Panc1 (cell line): ENCODE measurements around the gene SPATS2L. TPM values are rescaled to one million over a fixed set of nuclear protein-coding genes. Genes with fewer than 3 reads are reported as not detected.

Experiments
- ATAC-seq: fragments of 200-7000 bp; cut with Tn5 transposase; 2 replicates; pipeline ENCODE4 v1.9.1; 2020; ENCODE audit warnings: mild to moderate bottlenecking, moderate library complexity
- BruUV-seq: library from RNA; stranded (reverse); fragments of 400-500 nt; replicated peaks from 2 replicates; lab custom pipeline; 2021; lab: Mats Ljungman, UMichigan
- CTCF ChIA-PET: fragments of 300-600 bp; sonication (Branson Sonifier 250); formaldehyde crosslinking; loops from one replicate; lab custom pipeline; 2022; ENCODE audit warnings: antibody characterized with exemption; lab: Charles Lee
- POLR2A ChIA-PET: fragments of 300-600 bp; sonication (Branson Sonifier 250); formaldehyde crosslinking; loops from one replicate; lab custom pipeline; 2022; ENCODE audit warnings: antibody characterized with exemption; lab: Charles Lee
- DNase-seq: peaks from one replicate; pipeline ENCODE4 v3.0.0-alpha.2; 2010; ENCODE audit warnings: low read depth, low spot score
- H3K27ac ChIP-seq: 2 replicates; pipeline ENCODE4 v1.5.1; 2011; ENCODE audit warnings: mild to moderate bottlenecking, low read length, inconsistent platforms
- H3K27me3 ChIP-seq: fragments of 200-500 bp; sonication (Bioruptor generic); 2 replicates; pipeline ENCODE4 v1.6.0; 2014; ENCODE audit warnings: low read length, inconsistent platforms; ENCODE audit not compliant: control insufficient read depth, insufficient read depth
- H3K36me3 ChIP-seq: fragments of 200-500 bp; sonication (Bioruptor generic); 2 replicates; pipeline ENCODE4 v1.5.1; 2014; ENCODE audit warnings: inconsistent platforms, mild to moderate bottlenecking, low read length, moderate library complexity; ENCODE audit not compliant: control insufficient read depth, insufficient read depth
- H3K4me1 ChIP-seq: 2 replicates; pipeline ENCODE4 v1.5.1; 2011; ENCODE audit warnings: inconsistent platforms, mild to moderate bottlenecking, low read length, moderate library complexity; ENCODE audit not compliant: control insufficient read depth, insufficient read depth
- H3K4me3 ChIP-seq, 2 experiments: 2 replicates each; pipeline ENCODE4 v1.5.1; 2011 to 2012; ENCODE audit warnings: low read depth in 2 of 2, low read length in 2 of 2, mild to moderate bottlenecking in 2 of 2, inconsistent platforms in 1 of 2, moderate library complexity in 1 of 2
- H3K9me3 ChIP-seq: fragments of 200-500 bp; sonication (Bioruptor generic); 2 replicates; pipeline ENCODE4 v1.5.1; 2014; ENCODE audit warnings: low read depth, mild to moderate bottlenecking, inconsistent platforms, low read length, moderate library complexity; ENCODE audit not compliant: control insufficient read depth, insufficient read depth
- CTCF ChIP-seq: fragments of 450-650 bp; IDR thresholded peaks from 2 replicates; pipeline ENCODE4 v1.5.1; 2017; ENCODE audit warnings: mild to moderate bottlenecking
- POLR2AphosphoS5 ChIP-seq: IDR thresholded peaks from 2 replicates; pipeline ENCODE4 v1.6.1; 2012; ENCODE audit warnings: mild to moderate bottlenecking, low read depth, low read length, moderate library complexity
- REST ChIP-seq, 2 experiments: IDR thresholded peaks; 2 replicates each; pipeline ENCODE4 v1.6.1; 2011 to 2012; ENCODE audit warnings: low read depth in 2 of 2, control low read depth in 1 of 2, low read length in 1 of 2, mild to moderate bottlenecking in 1 of 2, moderate library complexity in 1 of 2; ENCODE audit not compliant: insufficient read depth in 1 of 2
- SIN3A ChIP-seq: IDR thresholded peaks from 2 replicates; pipeline ENCODE4 v1.6.1; 2012; ENCODE audit warnings: low read depth, mild to moderate bottlenecking, low read length, moderate library complexity, borderline replicate concordance; ENCODE audit not compliant: insufficient read depth
- TCF7L2 ChIP-seq: IDR thresholded peaks from 2 replicates; pipeline ENCODE4 v1.6.1; 2011; ENCODE audit warnings: mild to moderate bottlenecking, low read depth, low read length, inconsistent platforms
- in situ Hi-C: cut with HindIII; loops from 2 replicates; pipeline ENCODE4 v1.10.0; 2016; ENCODE audit warnings: low sequenced_read_pairs, low pct_unique_long_range_greater_than_20kb
- intact Hi-C: fragments of 100-400 bp; cut with micrococcal nuclease; formaldehyde crosslinking; loops from one replicate; pipeline ENCODE4 v1.10.0; 2022; ENCODE audit not compliant: unreplicated experiment
- total RNA-seq: library from RNA; stranded (reverse); gene quantifications from one replicate; pipeline ENCODE4 v1.2.1, GENCODE V29; 2021; ENCODE audit not compliant: unreplicated experiment

Gene SPATS2L
- total RNA-seq, 1 experiment from 2014 or later, result 282 TPM

DNA sequence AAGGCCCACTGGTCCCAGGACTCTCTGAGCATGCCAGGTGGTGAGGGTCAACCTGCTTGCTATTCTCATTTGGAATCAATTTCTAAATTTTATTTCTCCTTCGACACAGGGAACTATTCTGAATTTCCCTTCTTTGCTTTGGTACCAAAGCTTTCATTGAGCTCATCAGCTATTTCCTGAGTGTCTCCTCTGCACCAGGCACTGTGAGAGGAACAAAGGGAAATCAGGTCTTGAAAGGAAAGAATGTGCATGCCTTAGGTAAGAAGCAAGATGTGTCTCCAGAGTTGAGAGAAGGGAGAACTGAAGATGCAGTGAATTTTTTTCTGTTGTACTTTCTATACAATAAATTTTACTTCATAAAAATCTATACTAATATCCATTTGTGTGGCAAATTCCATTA is 17.9 kb downstream of the SPATS2L start:
- Histone ChIP-seq H3K9me3 (no peaks in the 10 kb centered on the region), H3K27ac (peak overlapping the region; percentile 19; the same call in 1 of the 2 replicates), H3K27me3 (no peaks in the 10 kb centered on the region), H3K4me3 (no peak overlapping the region), H3K36me3 (no peaks in the 10 kb centered on the region; the same call in 1 of the 2 replicates), H3K4me1 (peaks cover 62% of the 10 kb centered on the region)
- POLR2A ChIA-PET, result no interaction called here
- CTCF ChIA-PET, result no interaction called here
- ATAC-seq (no peak), DNase-seq (no peak)
- no TSS peak for BruUV-seq
- TF ChIP-seq POLR2AphosphoS5, result no peak
- in situ Hi-C loops, result no loop called here
- intact Hi-C loops, result no loop called here

DNA sequence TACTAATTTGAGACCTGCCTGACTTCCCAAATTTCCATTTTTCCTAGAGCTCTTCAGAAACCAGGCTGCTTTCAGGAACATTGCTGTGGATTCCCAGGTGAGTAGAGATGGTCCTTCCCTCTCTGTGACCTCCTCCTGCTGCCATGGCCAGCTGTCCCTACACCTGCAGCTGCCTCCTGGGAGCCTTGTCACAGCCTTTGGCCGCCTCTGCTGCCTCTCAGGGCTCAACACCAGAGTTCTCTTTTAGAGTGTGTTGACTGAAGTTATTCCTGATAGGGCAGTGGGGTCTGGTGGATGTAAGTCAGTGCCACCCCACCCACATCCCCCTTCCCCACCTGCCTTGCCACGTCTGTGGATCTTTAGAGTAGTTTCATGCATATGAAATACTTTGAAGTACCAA is 22.9 kb downstream of the SPATS2L start:
- ChIA-PET CTCF (no interaction called here), POLR2A (no interaction called here)
- no TSS peak for BruUV-seq
- in situ Hi-C loops, result no loop called here
- ATAC-seq, result 0 out of 2 replicates have a peak, but pooled peaks have one; percentile 32
- peaks cover 26% of the 10 kb centered on the region for H3K4me1 ChIP-seq
- intact Hi-C loops, result no loop called here
- no peak overlapping the region for H3K27ac ChIP-seq
- no peak for TF ChIP-seq SIN3A
- TF ChIP-seq REST (IDR thresholded peaks at IDR 0.05; ENCODE audit: insufficient read depth in 1 of 2, low read depth in 2 of 2, low read length in 1 of 2), result no peak
- no peak for TF ChIP-seq TCF7L2
- no peak for TF ChIP-seq CTCF
- TF ChIP-seq POLR2AphosphoS5, result no peak
- DNase-seq, result no peak
- H3K27me3 ChIP-seq, result no peaks in the 10 kb centered on the region
- no peaks in the 10 kb centered on the region for H3K9me3 ChIP-seq
- H3K36me3 ChIP-seq, result peaks cover 3% of the 10 kb centered on the region; the same call in 1 of the 2 replicates
- H3K4me3 ChIP-seq, result no peak overlapping the region

DNA sequence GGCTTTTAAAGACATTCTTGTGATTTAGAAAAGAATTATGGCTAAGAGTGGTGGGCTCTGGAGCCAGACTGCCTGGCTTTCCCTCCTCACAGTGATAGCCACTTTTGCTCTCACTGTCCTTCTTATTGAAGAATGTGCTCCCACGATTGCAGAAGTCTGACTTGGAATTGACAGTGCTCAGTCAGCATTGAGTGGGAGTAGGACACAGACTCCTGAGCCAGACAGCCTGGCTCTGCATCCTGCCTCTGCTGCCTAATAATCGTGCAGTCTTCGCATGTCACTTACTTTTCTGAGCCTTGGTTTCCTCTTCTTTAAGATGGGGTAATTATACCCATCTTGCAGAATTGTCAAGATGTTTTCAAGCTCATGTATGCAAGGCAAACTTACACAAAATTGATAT is 23.3 kb downstream of the SPATS2L start:
- no peak for DNase-seq
- BruUV-seq, result no TSS peak
- TF ChIP-seq TCF7L2 (no peak), SIN3A (no peak), CTCF (no peak), REST (IDR thresholded peaks at IDR 0.05; ENCODE audit: insufficient read depth in 1 of 2, low read depth in 2 of 2, low read length in 1 of 2) (no peak), POLR2AphosphoS5 (no peak)
- no peak for ATAC-seq
- in situ Hi-C loops, result no loop called here
- ChIA-PET CTCF (no interaction called here), POLR2A (no interaction called here)
- Histone ChIP-seq H3K4me3 (no peak overlapping the region), H3K4me1 (peaks cover 26% of the 10 kb centered on the region), H3K9me3 (no peaks in the 10 kb centered on the region), H3K27me3 (no peaks in the 10 kb centered on the region), H3K27ac (0 out of 2 replicates have a peak overlapping the region, but pooled peaks have one; percentile 30), H3K36me3 (peaks cover 3% of the 10 kb centered on the region; the same call in 1 of the 2 replicates)
- intact Hi-C loops, result no loop called here
